GM18861 (cell line): ENCODE measurements around the gene CSF1.
"Not testable (repeated sequence)": the region's sequence is repeated elsewhere in the genome, so short reads cannot be mapped to it uniquely, and the experiment has no call there.

Experiments
- ATAC-seq: cut with Tn5 transposase; IDR thresholded peaks from one replicate; pipeline ENCODE4 v1.9.1; 2021; ENCODE audit not compliant: unreplicated experiment

The CSF1 gene

DNA sequence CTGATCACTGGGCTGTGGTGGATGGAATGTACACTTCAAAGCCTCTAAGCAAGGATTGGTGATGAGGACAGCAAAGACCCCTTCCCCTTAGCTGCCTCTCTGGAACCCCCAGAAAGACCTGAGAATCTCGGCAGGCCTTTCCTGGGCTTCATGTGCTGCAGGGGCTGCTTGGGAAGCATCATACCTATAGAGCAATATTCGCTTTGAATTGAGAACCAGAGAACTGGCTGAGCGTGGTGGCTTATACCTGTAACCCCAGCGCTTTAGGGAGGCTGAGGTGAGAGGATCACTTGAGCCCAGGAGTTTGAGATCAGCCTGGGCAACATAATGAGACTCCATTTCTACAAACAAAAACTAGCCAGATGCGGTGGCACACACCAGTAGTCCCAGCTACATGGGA lies 22.0 kb downstream of the CSF1 start:
- no peak for ATAC-seq

DNA sequence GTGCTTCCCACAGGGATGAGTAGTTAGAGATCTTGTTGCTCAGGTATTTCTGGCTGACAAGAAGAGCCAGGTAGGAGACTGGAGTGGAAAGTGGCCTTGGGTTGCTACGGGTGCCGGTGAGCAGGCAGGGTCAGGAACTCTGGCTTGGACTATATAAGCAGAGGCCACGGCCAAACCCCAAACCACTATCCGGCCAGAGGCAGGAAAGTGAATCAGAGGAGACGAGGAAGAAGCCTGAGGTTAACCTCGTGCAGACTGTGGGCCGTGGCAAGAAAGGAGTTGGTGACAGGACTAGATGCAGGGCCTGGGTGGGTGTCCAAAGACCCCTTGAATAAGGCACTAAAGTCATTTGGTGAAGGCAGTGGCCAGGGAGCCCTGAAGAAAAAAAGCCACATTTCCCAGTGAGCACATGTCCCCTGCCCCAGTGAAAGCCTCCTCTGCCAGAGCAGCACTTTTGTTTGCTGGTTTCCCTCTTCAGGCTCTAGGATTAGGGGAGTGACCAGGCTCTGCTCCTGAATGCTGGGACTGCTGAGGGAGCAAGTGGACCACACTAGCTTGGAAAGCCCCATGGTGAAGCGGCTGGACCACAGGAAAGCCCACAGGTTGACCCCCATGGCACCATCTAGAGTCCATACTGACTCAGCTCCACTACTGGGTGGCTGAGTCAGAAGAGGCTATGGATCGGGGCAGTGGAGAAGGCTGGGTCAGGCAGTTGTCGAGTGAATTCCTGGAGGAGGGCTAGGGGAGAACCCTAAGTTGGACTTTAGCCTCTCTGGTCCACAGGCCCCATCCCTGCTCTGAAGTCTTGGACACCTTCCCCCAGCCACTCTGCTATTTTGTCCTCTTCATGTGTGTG lies 23.4 kb downstream of the CSF1 start:
- no peak for ATAC-seq

DNA sequence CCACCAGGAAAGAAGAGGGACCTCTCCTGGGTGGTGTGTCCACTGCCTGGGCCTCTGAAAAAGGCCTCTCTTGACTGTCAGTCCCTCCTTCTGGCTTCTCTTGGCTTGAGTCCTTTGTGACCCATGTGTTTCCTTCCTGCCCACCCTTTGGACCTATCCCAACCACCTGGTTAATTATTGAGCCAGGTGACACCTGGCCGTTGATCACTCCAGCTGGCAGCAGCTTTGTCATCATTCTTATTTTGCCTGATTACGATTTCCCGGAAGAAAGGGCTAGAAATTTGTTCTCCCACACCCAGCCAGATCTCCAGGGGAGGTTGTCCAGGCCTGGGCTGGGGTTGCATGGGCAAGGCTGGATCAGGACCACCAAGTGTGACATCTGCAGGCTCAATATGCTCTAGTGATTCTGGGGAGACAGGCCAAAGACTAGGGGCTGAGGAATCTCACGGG lies 24.8 kb downstream of the CSF1 start:
- no peak for ATAC-seq

DNA sequence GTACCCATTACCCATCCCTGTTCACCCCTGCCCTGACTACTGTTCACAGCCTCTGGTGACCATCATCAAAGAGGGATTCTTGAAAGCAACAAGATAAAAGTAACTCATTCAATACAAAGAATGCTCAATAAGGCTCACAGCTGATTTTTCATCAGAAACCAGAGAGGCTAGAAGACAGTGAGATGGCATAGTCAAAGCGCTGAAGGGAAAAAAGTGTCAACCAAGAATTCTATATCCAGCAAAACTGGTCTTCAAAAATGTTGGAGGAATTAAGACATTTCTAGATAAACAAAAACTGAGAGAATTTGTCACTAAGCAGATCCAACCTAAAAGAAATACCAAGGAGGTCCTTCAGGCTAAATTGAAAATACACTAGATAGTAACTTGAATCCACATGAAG lies 27.1 kb downstream of the CSF1 start:
- ATAC-seq: no peak

- ATAC-seq: no peak
Measured at GRCh38 chr1:109938556-109938955, 27.9 kb downstream of the CSF1 start.

GRCh38 chr1:109942434-109942833 lies 31.8 kb downstream of the CSF1 start:
- no peak for ATAC-seq

DNA sequence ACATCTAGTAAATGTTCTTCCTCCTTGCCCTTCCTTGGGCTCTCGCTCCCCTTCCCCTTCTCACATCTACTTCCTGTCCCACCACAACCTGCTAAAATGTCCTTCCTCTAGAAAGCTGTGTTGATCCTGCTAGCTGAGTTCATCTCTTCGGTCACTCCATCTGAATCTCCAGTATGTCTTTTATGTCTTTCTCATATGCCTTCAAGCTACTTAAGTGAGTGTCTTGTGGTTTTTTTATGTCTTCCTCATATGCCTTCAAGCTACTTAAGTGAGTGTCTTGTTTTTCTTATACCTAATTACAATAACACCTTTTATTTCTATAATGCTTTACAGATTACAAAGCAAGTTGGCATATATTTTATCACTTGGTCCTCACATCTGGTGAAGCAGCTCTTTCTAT lies 33.9 kb downstream of the CSF1 start:
- ATAC-seq: no peak

- ATAC-seq: no peak
Measured at GRCh38 chr1:109946511-109946910, 35.9 kb downstream of the CSF1 start.

- no peak for ATAC-seq
Measured at GRCh38 chr1:109947582-109948284, 37.1 kb downstream of the CSF1 start.

- ATAC-seq: no peak
Measured at GRCh38 chr1:109948285-109948630, 37.6 kb downstream of the CSF1 start.

- no peak for ATAC-seq
Measured at GRCh38 chr1:109950038-109950437, 39.4 kb downstream of the CSF1 start.

GRCh38 chr1:109950509-109950908 lies 39.9 kb downstream of the CSF1 start:
- no peak for ATAC-seq

DNA sequence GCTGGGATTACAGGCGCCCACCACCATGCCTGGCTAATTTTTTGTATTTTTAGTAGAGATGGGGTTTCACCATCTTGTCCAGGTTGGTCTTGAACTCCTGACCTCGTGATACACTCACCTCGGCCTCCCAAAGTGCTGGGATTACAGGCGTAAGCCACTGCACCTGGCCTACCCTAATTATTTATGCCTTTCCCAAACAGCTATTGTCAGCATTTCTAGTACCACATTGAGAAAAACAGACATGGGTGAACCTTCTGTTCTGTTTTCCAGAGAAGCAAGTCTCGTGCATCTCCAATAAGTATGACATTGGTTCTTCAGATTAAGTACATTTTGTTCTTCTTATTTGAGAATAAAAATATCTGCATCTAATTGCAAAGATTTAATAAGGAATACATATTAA lies 40.9 kb downstream of the CSF1 start:
- ATAC-seq: not testable (repeated sequence)

GRCh38 chr1:109954041-109954512 lies 43.4 kb downstream of the CSF1 start:
- ATAC-seq: no peak

DNA sequence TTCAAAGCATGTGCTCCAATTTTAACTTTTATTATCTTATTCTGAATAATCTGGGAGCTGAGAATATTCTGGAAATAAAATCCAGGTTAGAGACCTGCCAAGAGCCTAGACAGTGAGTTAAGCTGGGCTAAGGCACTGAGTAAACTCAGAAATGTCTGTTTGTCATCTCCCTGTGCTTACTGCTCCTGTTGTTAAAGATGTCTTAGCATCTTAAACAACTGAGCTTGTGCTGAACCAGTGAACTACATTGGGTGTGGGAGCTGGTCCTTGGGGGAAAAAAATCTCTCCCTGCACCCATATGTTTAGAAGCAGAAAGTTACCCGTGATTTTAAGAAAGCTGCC lies 49.0 kb downstream of the CSF1 start:
- ATAC-seq: no peak

- ATAC-seq: no peak
Measured at GRCh38 chr1:109959974-109960744, 49.5 kb downstream of the CSF1 start.

DNA sequence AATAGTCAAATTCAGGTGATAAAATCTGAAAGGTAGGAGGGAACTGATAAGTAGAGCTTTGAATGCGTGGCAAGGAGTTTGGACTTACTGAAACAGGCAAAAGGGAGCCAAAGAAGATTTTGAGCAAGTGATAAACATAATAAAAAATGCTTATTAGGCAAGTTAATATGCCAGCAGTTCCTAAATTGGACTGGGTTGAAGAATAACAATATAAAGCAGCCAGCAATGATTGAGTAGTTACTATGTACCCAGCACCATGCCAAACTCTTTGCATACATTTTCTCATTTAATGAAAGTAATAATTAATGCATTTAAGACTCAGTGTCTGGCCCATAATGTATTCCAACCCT lies 50.1 kb downstream of the CSF1 start:
- no peak for ATAC-seq

DNA sequence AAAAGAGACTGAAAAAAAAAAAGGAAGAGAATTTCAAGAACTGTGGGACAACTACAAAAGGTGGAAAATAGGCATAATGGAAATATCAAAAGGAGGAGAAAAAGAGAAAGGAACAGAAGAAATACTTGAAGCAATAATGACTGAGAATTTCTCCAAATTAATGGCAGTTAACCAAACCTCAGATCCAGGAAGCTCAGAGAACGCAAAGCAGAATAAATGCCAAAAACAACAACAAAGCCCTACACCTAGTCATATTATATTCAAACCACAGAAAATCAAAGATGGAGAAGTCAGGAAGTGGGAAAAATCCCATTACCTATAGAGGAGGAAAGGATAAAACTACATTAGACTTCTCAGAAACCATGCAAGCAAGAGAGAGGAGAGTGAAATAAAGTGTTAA lies 53.2 kb downstream of the CSF1 start:
- no peak for ATAC-seq

GRCh38 chr1:109969146-109969829 lies 58.6 kb downstream of the CSF1 start:
- ATAC-seq: no peak

DNA sequence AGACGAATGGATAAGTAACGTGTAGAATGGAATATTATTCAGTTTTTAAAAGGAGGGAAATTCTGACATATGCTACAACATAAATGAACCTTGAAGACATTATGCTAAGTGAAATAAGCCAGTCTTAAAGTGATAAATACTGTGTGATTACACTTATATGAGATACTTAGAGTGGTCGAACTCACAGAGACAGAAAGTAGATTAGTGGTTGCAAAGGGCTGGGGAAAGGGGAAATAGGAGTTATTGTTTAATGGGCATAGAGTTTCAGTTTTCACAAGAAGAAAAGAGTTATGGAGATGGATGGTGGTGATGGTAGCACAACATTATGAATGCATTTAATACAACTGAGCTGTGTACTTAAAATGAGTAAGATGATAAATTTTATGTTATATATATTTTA lies 59.3 kb downstream of the CSF1 start:
- ATAC-seq: peak; percentile 48

DNA sequence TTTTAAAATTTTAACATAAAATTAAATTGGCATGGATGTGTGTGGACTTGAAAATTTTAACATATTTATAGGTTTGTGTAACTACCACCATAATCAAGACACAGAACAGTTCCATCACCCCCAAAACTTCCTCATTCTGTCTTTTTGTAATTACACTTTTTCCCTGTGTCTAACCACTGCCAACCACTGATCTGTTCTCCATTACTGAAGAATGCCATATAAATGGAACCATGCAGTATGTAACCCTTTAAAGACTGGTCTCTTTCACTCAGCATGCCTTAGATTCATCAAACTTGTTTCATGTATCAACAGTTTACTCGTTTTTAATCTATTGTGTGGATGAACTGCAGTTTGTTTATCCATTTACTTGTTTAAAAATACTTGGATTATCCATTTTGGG lies 60.9 kb downstream of the CSF1 start:
- no peak for ATAC-seq
